SW 1271 (cell line): ENCODE data around the gene GRIP2.

Source experiments
- DNase-seq, 2 experiments: peaks; one replicate each; lab custom pipeline; 2025; lab: John Stamatoyannopoulos, UW

Gene GRIP2

DNA sequence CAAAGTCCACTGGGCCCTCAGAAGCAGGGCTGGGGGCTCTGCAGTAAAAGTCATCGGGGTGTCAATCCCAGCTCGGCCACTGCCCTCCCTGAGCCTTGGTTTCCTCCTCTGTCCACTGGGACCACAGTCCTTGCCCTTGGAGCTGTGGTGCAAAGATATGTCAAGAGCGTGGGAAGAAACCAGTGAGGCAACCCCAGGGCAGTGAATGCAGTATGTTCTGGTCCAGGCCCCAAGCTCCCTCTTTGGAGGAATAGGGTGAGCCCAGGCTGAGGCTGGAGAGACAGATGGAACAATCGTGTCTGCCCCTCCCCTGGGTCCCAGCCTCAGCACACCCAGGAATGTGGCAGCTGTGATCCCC is 779 bp downstream of the GRIP2 start:
- DNase-seq = no peak

DNA sequence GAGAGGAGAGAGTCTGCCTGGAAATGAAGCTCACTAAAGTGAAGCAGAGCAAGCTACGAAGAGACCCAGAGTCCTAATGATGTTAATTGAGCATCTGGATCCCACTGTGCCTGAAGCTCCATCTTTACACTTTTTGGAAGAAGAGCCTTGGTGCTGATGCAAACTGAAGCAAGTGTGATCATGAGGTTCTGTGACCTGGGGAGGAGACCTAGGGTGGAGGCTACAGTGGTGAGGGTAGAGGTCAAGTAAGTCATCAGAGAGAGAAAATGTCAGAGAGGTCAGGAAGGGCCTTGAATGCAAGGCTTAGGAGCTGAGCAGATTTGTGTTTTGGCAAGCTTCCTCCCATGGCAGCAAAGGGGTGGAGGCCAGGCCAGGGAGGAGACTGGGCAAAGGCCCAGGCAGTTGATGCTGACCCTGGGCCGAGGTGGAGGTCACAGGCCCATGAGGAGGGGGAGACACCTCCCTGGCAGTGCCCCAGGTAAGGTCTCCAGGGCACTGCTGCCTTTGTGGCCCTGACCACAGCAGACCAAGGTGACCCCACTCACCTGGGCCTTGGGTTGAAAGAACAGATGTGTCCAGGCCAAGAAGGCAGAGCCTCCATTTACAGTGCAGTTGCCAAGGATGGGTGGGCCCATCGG is 1.6 kb downstream of the GRIP2 start:
- no peak for DNase-seq

GRCh38 chr3:14537590-14538450 is 2.3 kb downstream of the GRIP2 start:
- DNase-seq = peak in 1 of 2 experiments; percentile 23

DNA sequence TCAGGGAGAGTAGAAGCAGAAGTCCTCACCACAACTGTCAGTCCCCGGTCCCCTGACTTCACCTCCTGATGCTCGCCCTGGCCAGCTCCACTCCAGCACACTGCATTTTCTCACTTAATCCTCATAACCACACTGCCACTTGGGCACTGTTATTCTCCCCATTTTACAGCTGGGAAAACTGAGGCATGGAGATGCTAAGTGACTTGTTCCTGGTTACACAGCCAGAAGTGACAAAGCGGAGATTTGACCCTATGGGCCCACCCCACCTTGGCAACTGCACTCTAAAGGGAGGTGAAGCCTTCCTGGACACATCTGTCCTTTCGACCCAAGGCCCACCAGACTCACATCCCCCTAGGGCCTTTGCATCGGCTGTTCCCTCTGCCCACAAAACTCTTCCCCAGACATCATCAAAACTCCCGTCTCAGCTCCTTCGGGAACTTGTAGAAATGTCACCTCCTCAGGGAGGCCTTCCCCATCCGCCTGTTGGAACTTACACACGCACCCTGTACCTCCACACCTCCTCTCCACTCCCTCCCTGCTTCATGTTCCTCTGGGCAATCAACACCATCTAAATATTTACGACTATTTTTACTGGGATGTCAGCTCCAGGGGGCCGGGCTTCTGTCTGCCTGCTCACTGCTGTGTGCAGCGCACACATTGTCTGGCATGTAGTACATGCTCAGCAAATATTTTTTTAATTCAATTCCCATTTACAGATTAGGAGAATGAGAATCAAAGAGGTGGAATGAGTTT is 3.1 kb downstream of the GRIP2 start:
- no peak for DNase-seq

DNA sequence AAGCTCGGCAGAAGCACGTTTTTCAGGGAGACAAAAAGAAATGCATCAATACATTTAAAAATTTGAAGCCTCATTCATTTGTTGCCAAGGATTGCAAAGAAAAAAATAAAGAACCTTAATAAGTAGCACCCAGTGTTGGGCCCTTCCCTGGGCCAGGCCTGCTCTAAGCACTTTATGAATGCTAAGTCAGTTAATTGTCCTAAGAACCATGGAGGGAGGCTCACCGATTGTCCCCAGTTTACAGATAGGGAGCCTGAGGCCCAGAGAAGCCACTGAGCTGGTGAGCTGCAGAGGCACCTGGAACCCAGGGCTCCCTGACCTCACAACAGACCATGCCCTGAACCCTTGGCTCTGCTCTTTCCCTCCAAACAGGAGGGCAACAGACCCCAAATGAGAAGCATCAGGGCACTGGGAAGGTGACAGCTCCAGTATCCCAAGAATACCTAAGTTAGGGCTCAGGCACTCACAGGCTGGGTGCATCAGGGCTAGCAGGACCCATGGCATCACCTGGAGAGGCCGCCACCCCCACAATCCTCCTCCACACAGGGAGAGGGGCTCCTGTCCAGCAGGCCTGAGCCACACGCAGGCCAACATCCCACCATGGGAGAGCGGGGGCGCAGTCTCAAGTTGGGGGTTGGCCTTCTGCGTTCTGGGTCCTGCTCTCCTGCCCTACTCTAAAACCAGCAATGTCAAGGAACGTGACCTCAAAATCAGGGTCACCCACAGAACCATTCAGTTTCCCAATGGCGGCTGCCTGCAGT is 3.9 kb downstream of the GRIP2 start:
- no peak for DNase-seq

- no peak for DNase-seq
Measured at GRCh38 chr3:14535616-14536015, 4.5 kb downstream of the GRIP2 start.

GRCh38 chr3:14534516-14535191 is 5.5 kb downstream of the GRIP2 start:
- no peak for DNase-seq

DNA sequence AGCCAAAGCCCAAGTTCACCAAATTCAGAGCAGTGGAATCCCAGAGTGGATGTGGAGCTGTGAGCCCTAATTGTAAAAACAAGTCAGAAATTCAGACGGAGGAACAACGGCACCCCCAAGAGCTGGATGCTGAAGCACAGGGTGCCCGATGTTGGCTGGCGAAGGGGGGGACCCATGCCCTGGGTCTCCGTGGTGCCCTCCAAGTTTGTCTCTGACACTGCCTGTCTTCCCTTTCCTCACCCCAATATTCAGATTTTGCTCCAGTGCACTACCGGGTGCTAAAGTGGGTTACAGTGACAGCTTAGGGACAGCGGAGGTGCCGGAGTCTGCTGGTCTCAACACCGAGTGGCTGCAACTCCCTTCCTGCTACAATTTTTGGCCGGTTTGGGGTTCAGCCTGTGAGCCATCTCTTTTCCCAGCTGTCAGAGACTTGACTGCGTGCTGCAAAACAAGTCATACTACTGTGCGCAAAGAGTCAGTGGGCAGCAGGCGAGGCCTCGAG is 6.6 kb downstream of the GRIP2 start:
- DNase-seq = no peak

GRCh38 chr3:14532691-14533456 is 7.3 kb downstream of the GRIP2 start:
- DNase-seq = no peak

GRCh38 chr3:14531856-14532395 is 8.2 kb downstream of the GRIP2 start:
- no peak for DNase-seq

- DNase-seq = no peak
Measured at GRCh38 chr3:14528081-14528480, 12.1 kb downstream of the GRIP2 start.

GRCh38 chr3:14525685-14526631 is 14.2 kb downstream of the GRIP2 start:
- no peak for DNase-seq

- DNase-seq = no peak
Measured at GRCh38 chr3:14524920-14525660, 15.1 kb downstream of the GRIP2 start.

GRCh38 chr3:14524311-14524711 is 15.8 kb downstream of the GRIP2 start:
- no peak for DNase-seq

GRCh38 chr3:14523792-14524191 is 16.4 kb downstream of the GRIP2 start:
- no peak for DNase-seq

- DNase-seq = no peak
Measured at GRCh38 chr3:14522768-14523167, 17.4 kb downstream of the GRIP2 start.

GRCh38 chr3:14522129-14522691 is 17.9 kb downstream of the GRIP2 start:
- no peak for DNase-seq

DNA sequence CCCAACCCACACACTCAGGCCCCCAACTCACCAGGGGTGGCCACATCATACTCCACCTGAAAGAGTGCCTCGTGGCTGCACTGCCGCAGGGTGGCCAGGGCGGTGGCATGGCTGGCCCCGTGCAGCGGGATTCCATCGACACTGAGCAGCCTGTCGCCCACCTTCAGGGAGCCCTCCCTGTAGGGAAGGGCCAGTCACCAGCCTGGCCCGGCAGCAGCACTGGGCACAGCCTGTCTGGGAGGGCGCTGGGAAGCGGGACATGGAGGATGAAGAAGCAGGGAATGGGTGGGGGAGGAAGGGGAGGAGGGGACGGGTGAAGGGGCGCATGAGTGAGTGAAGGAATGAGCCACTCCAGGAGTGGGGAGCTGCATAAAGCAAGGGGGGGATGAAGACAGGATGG is 18.5 kb downstream of the GRIP2 start:
- DNase-seq = no peak
